Ovary (tissue), 9 donors: ENCODE measurements around the gene SMOC2. TPM values are rescaled to one million over a fixed set of nuclear protein-coding genes. Genes with fewer than 3 reads are reported as not detected.

Source experiments
- DNase-seq, 5 donors: peaks; one replicate each; pipeline ENCODE4 v3.0.0-alpha.2; 2019 to 2020
- H3K27ac ChIP-seq, 2 donors: fragments of 200-600 bp; one replicate each; pipeline versions ENCODE4 v1.5.1 to v1.8.0; 2019 to 2022
- H3K27me3 ChIP-seq: fragments of 200-600 bp; one replicate; pipeline ENCODE4 v1.8.0; 2022
- H3K36me3 ChIP-seq: fragments of 200-600 bp; sonication (generic); one replicate; pipeline ENCODE4 v1.5.1; 2019
- H3K4me1 ChIP-seq: one replicate; pipeline ENCODE4 v1.8.1; 2013; ENCODE audit warnings: mild to moderate bottlenecking, moderate library complexity; ENCODE audit not compliant: insufficient read depth
- H3K4me3 ChIP-seq: fragments of 200-600 bp; sonication (generic); one replicate; pipeline ENCODE4 v1.5.1; 2017
- H3K9me3 ChIP-seq, 2 donors: fragments of 200-600 bp in 1 of 2; sonication (generic) in 1 of 2; one replicate each; pipeline versions ENCODE4 v1.5.1 to v1.8.1; 2013 to 2019; ENCODE audit warnings: mild to moderate bottlenecking in 1 of 2, moderate library complexity in 1 of 2
- CTCF ChIP-seq, 3 donors: fragments of 450-650 bp in 2 of 3; fragments of 200-600 bp in 1 of 3; IDR thresholded peaks; one replicate each; pipeline versions ENCODE4 v1.5.1 to v1.8.0; 2016 to 2022; ENCODE audit warnings: antibody characterized with exemption in 3 of 3, mild to moderate bottlenecking in 1 of 3
- EP300 ChIP-seq: sonication (generic); formaldehyde crosslinking; IDR thresholded peaks from one replicate; pipeline ENCODE4 v1.6.1; 2017; ENCODE audit warnings: antibody characterized with exemption
- POLR2A ChIP-seq: fragments of 450-650 bp; IDR thresholded peaks from one replicate; pipeline ENCODE4 v1.6.1; 2017; ENCODE audit warnings: antibody characterized with exemption, mild to moderate bottlenecking, moderate library complexity
- WGBS, 3 donors: extraction: QIAGEN DNeasy Blood & Tissue Kit in 1 of 3; methylation state at CpG; one replicate each; pipeline versions ENCODE4 v1.1.5 to v1.1.7; 2013 to 2017; 5-methylcytosine and 5-hydroxymethylcytosine counted together
- intact Hi-C, 4 donors: fragments of 100-400 bp; cut with DNase I; formaldehyde crosslinking; loops; one replicate each; pipeline versions ENCODE4 v1.11.0 to v1.15.1; 2022 to 2023
- polyA plus RNA-seq, 2 donors: library from polyadenylated mRNA; stranded (reverse); fragments of 200-250 nt in 1 of 2; fragments of 350-450 nt in 1 of 2; fragmentation: Illumina TruSeq in 1 of 2; extraction: RNeasy Lipid Tissue Mini Kit (QIAGEN cat#74804) in 1 of 2; gene quantifications; one replicate each; pipeline ENCODE4 v1.2.3, GENCODE V29; 2013 to 2014
- total RNA-seq, 7 donors: library from RNA; depleted of rRNA in 2 of 7; stranded (reverse); fragments of >200 nt in 2 of 7; fragmentation: NEBNext Ultra II Directional in 3 of 7; extraction: Animal tissue kit (Norgen Biotek cat#: 25700) in 3 of 7; gene quantifications; one replicate each; pipeline versions ENCODE4 v1.1.0 to v1.2.4, GENCODE V29; 2016 to 2023
- donor health status: DM: no; HTN: no; CAD: no; lungs with moderate emphysema.
- donor health status: DM: no; HTN: no; CAD: no.
- donor health status: Bipolar disorder and iron deficiency.
- donor health status: DM: yes; HTN: yes; CAD: no.
- donor health status: DM: no; HTN: no; CAD: no.
- donor health status: DM: yes; HTN: yes; CAD: no.

SMOC2 gene
- total and polyA plus RNA-seq, 9 donors, result 84.4 to 272 (median 129) TPM

- no peak for TF ChIP-seq POLR2A
- no peak for TF ChIP-seq CTCF (IDR thresholded peaks at IDR 0.05)
- TF ChIP-seq EP300, result no peak
- H3K27ac ChIP-seq, result no peak overlapping the region
Observed at GRCh38 chr6:168499045-168499650, 58.2 kb downstream of the SMOC2 start.

DNA sequence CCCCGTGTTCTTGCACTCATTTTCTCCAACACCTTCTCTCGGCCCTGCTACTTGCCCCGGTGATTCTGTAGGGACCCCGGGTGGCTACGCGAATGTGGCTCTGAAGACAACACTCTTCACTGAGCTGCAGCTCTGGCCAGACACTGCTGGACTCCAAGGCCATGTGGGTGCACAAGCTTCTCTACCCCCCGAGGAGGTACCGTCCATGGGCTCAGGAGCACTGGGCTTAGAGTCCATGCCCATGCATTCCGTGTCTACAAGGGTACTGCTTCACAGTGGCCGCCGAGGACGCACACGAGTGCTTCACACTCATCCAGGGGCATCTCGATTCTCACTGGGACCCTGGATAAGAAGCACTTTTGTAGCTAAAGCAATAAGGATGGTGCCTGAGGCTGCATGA lies 59.5 kb downstream of the SMOC2 start:
- 91 to 94% (median 92%) methylated on average over 14 of the region's 14 CpGs for WGBS, 3 donors
- DNase-seq, result no peak
- TF ChIP-seq POLR2A (no peak), CTCF (IDR thresholded peaks at IDR 0.05) (no peak), EP300 (no peak)

More at GRCh38 chr6:168499045-168499650, 58.2 kb downstream of the SMOC2 start:
- intact Hi-C loops, result no loop called here
- WGBS, 3 donors, result 93 to 96% (median 94%) methylated on average over 12 to 13 of the region's 13 CpGs
- Histone ChIP-seq H3K36me3 (no peaks in the 10 kb centered on the region), H3K4me3 (no peak overlapping the region), H3K9me3 (no peaks in the 10 kb centered on the region), H3K4me1 (peaks cover 15% of the 10 kb centered on the region), H3K27me3 (no peaks in the 10 kb centered on the region)
- no peak for DNase-seq

DNA sequence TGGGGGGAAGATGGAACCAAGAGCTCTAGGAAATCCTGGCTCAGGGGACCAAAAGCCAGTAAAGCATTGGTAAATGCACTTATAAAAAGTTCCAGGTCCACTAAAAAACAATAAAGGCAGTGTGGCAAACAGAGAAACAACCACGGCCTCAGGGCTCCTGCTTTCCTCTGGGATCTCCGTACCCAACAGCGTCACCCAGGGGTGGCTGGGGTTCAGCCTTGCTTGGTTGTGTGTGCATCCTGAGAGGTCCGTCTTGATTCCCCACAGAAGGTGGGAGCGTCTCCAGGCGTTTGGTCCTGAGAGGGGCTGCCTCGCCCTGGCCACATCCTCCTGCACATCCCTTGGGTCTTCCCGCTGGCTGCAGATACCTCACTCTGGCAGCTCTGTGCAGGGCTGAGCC lies 60.6 kb downstream of the SMOC2 start:
- 80 to 96% (median 89%) methylated on average over 8 of the region's 8 CpGs for WGBS, 3 donors
- peaks cover 6% of the 10 kb centered on the region for H3K4me1 ChIP-seq
- no peak overlapping the region for H3K27ac ChIP-seq
- intact Hi-C loops, result no loop called here
- no peaks in the 10 kb centered on the region for H3K36me3 ChIP-seq
- no peaks in the 10 kb centered on the region for H3K27me3 ChIP-seq
- no peak overlapping the region for H3K4me3 ChIP-seq
- no peak for DNase-seq
- TF ChIP-seq EP300 (no peak), POLR2A (no peak), CTCF (IDR thresholded peaks at IDR 0.05) (no peak)
- no peaks in the 10 kb centered on the region for H3K9me3 ChIP-seq

More for the DNA sequence above, 59.5 kb downstream of the SMOC2 start:
- Histone ChIP-seq H3K36me3 (no peaks in the 10 kb centered on the region), H3K9me3 (no peaks in the 10 kb centered on the region), H3K4me3 (no peak overlapping the region), H3K4me1 (peaks cover 13% of the 10 kb centered on the region), H3K27me3 (no peaks in the 10 kb centered on the region), H3K27ac (no peak overlapping the region)
- intact Hi-C loops, result no loop called here

DNA sequence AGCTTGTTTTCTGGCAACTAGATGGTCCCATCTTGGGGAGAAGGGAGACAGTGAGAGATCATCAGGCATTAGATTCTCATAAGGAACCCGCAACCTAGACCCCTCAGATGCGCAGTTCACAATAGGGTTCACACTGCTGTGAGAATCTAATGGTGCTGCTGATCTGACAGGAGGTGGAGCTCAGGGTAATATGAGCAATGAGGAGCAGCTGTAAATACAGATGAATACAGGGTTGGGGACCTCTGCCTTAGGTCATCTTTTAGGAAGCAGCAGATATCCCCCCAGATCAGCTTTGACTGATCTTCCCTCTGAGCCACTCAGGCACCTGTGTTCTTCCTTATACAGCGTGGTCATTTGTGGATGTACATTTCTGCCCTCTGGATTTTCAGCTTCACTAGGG lies 63.4 kb downstream of the SMOC2 start:
- Histone ChIP-seq H3K9me3 (no peaks in the 10 kb centered on the region), H3K4me3 (no peak overlapping the region), H3K36me3 (no peaks in the 10 kb centered on the region), H3K4me1 (no peaks in the 10 kb centered on the region), H3K27me3 (no peaks in the 10 kb centered on the region), H3K27ac (no peak overlapping the region)
- no peak for DNase-seq
- intact Hi-C loops, result no loop called here
- WGBS, 3 donors, result 97 to 100% (median 98%) methylated on average over 3 of the region's 3 CpGs
- TF ChIP-seq CTCF (IDR thresholded peaks at IDR 0.05) (no peak), EP300 (no peak), POLR2A (no peak)
